Muscle layer of colon (tissue), 2 donors: ENCODE data around the gene SMLR1.

ENCODE experiments used
- H3K27ac ChIP-seq: one replicate; pipeline ENCODE4 v1.7.0; 2013; ENCODE audit warnings: low read depth, mild to moderate bottlenecking, low read length, moderate library complexity
- H3K27me3 ChIP-seq, 2 donors: one replicate each; pipeline ENCODE4 v1.7.0; 2013; ENCODE audit warnings: low read length in 2 of 2, mild to moderate bottlenecking in 2 of 2; ENCODE audit not compliant: insufficient read depth in 2 of 2, control insufficient read depth in 1 of 2
- H3K36me3 ChIP-seq: one replicate; pipeline ENCODE4 v1.7.0; 2013; ENCODE audit warnings: mild to moderate bottlenecking, low read length; ENCODE audit not compliant: insufficient read depth
- H3K4me1 ChIP-seq: one replicate; pipeline ENCODE4 v1.7.0; 2013; ENCODE audit warnings: mild to moderate bottlenecking, low read length; ENCODE audit not compliant: insufficient read depth
- H3K4me3 ChIP-seq, 2 donors: one replicate each; pipeline ENCODE4 v1.7.0; 2013; ENCODE audit warnings: low read length in 2 of 2, low read depth in 1 of 2, mild to moderate bottlenecking in 1 of 2, moderate library complexity in 1 of 2
- H3K9ac ChIP-seq: one replicate; pipeline ENCODE4 v1.7.0; 2013; ENCODE audit warnings: low read length
- H3K9me3 ChIP-seq: one replicate; pipeline ENCODE4 v1.7.0; 2013; ENCODE audit warnings: mild to moderate bottlenecking, low read length
- donor health status: abdominal sarcoma.
- donor health status: Adenocarcinoma of cecum.

The SMLR1 gene

GRCh38 chr6:130858498-130859160 is 31.4 kb downstream of the SMLR1 start:
- no peaks in the 10 kb centered on the region for H3K27me3 ChIP-seq
- H3K27ac ChIP-seq, result no peak overlapping the region
- H3K9me3 ChIP-seq, result no peaks in the 10 kb centered on the region
- no peak overlapping the region for H3K4me3 ChIP-seq
- H3K9ac ChIP-seq, result no peak overlapping the region
- no peaks in the 10 kb centered on the region for H3K36me3 ChIP-seq
- peaks cover 6% of the 10 kb centered on the region for H3K4me1 ChIP-seq

- no peak overlapping the region for H3K9ac ChIP-seq
- H3K36me3 ChIP-seq, result peaks cover 3% of the 10 kb centered on the region
- H3K27me3 ChIP-seq, result no peaks in the 10 kb centered on the region
- no peaks in the 10 kb centered on the region for H3K4me1 ChIP-seq
- no peak overlapping the region for H3K27ac ChIP-seq
- no peak overlapping the region for H3K4me3 ChIP-seq
- H3K9me3 ChIP-seq, result no peaks in the 10 kb centered on the region
Observed at GRCh38 chr6:130859161-130859867, 32.1 kb downstream of the SMLR1 start.

- Histone ChIP-seq H3K4me1 (no peaks in the 10 kb centered on the region), H3K27ac (no peak overlapping the region), H3K36me3 (peaks cover 12% of the 10 kb centered on the region), H3K27me3 (no peaks in the 10 kb centered on the region), H3K9me3 (no peaks in the 10 kb centered on the region), H3K9ac (no peak overlapping the region), H3K4me3 (no peak overlapping the region)
Observed at GRCh38 chr6:130862370-130862769, 35.2 kb downstream of the SMLR1 start.

GRCh38 chr6:130863415-130864230 is 36.4 kb downstream of the SMLR1 start:
- Histone ChIP-seq H3K36me3 (peaks cover 13% of the 10 kb centered on the region), H3K27me3 (no peaks in the 10 kb centered on the region), H3K9ac (no peak overlapping the region), H3K27ac (no peak overlapping the region), H3K9me3 (no peaks in the 10 kb centered on the region), H3K4me3 (no peak overlapping the region), H3K4me1 (no peaks in the 10 kb centered on the region)

- Histone ChIP-seq H3K4me1 (no peaks in the 10 kb centered on the region), H3K9ac (no peak overlapping the region), H3K9me3 (no peaks in the 10 kb centered on the region), H3K27me3 (no peaks in the 10 kb centered on the region), H3K4me3 (no peak overlapping the region), H3K27ac (no peak overlapping the region), H3K36me3 (peaks cover 16% of the 10 kb centered on the region)
Observed at GRCh38 chr6:130864344-130864743, 37.1 kb downstream of the SMLR1 start.

GRCh38 chr6:130865793-130866192 is 38.6 kb downstream of the SMLR1 start:
- Histone ChIP-seq H3K4me3 (no peak overlapping the region), H3K9me3 (no peaks in the 10 kb centered on the region), H3K36me3 (peaks cover 19% of the 10 kb centered on the region), H3K27ac (no peak overlapping the region), H3K4me1 (no peaks in the 10 kb centered on the region), H3K9ac (no peak overlapping the region), H3K27me3 (no peaks in the 10 kb centered on the region)

- no peak overlapping the region for H3K27ac ChIP-seq
- no peaks in the 10 kb centered on the region for H3K9me3 ChIP-seq
- H3K27me3 ChIP-seq, result no peaks in the 10 kb centered on the region
- peaks cover 12% of the 10 kb centered on the region for H3K36me3 ChIP-seq
- no peak overlapping the region for H3K9ac ChIP-seq
- H3K4me3 ChIP-seq, result no peak overlapping the region
- no peaks in the 10 kb centered on the region for H3K4me1 ChIP-seq
Observed at GRCh38 chr6:130869681-130870080, 42.5 kb downstream of the SMLR1 start.

- no peaks in the 10 kb centered on the region for H3K4me1 ChIP-seq
- no peak overlapping the region for H3K4me3 ChIP-seq
- peaks cover 10% of the 10 kb centered on the region for H3K36me3 ChIP-seq
- no peaks in the 10 kb centered on the region for H3K9me3 ChIP-seq
- no peak overlapping the region for H3K9ac ChIP-seq
- H3K27ac ChIP-seq, result no peak overlapping the region
- no peaks in the 10 kb centered on the region for H3K27me3 ChIP-seq
Observed at GRCh38 chr6:130870179-130870880, 43.1 kb downstream of the SMLR1 start.

- H3K4me1 ChIP-seq, result no peaks in the 10 kb centered on the region
- H3K9ac ChIP-seq, result no peak overlapping the region
- H3K27me3 ChIP-seq, result no peaks in the 10 kb centered on the region
- peaks cover 6% of the 10 kb centered on the region for H3K36me3 ChIP-seq
- no peak overlapping the region for H3K27ac ChIP-seq
- no peak overlapping the region for H3K4me3 ChIP-seq
- H3K9me3 ChIP-seq, result no peaks in the 10 kb centered on the region
Observed at GRCh38 chr6:130872250-130873095, 45.3 kb downstream of the SMLR1 start.

- Histone ChIP-seq H3K27me3 (no peaks in the 10 kb centered on the region), H3K4me3 (no peak overlapping the region), H3K36me3 (peaks cover 6% of the 10 kb centered on the region), H3K27ac (no peak overlapping the region), H3K9ac (no peak overlapping the region), H3K4me1 (no peaks in the 10 kb centered on the region), H3K9me3 (no peaks in the 10 kb centered on the region)
Observed at GRCh38 chr6:130873746-130874145, 46.5 kb downstream of the SMLR1 start.
